Measurements from ENCODE around the gene VAMP8. TPM values are rescaled to one million over a fixed set of nuclear protein-coding genes. Genes with fewer than 3 reads are reported as not detected.
A peak's percentile ranks its signal among the peaks of the same experiment; 100 is the strongest.

Gene VAMP8
- total RNA-seq, 2 donors from 2014 or later = 83.2 to 160 TPM

- ATAC-seq = peak; percentile 57 to 59
- Mint-ChIP-seq H3K4me3 (peak overlapping the region; percentile 95), H3K27me3 (no peaks in the 10 kb centered on the region), H3K36me3 (peaks cover 13% of the 10 kb centered on the region), H3K9me3 (no peaks in the 10 kb centered on the region), H3K4me1 (ENCODE audit: low read depth in 2 of 2) (peaks cover 35 to 37% of the 10 kb centered on the region in 2 donors), H3K27ac (peak overlapping the region; percentile 90 to 94)
- peak; percentile 62 for DNase-seq (ENCODE audit: low spot score)
Measured at GRCh38 chr2:85578243-85579180, 1.1 kb downstream of the VAMP8 start.

DNA sequence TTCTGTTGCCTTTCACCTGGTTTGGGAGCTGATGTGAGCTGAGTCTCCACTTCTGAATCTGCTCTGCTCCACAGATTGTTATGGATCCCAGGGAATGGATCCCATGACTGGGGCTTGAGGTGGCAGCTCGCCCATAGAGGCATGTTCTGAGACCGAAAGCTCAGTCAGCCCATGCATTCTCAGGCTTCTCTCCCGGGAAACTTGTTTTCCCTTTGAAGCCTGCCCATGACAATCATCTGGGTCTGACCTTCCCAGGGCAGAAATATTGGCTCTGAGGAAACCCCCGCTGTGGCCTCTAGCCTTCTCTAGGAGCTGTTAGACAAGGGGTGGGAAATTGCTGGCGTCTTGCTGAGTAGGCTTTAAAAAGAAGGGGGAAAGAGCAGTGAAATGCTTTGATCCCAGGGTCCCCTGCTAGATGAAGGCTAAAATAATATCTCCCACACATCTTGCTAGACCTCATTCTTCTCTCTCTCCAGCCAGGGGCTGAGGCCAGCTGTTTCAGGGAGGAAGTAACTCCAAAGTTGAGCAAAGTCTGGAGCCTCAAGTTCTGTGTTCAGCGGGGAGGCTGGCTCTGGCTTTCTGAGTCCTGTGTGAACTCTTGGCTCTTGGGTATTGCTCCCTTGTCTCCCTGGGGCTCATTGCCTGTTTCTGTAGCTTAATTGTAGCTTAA, 2.0 kb downstream of the VAMP8 start:
- H3K36me3 Mint-ChIP-seq = peaks cover 13% of the 10 kb centered on the region
- peak overlapping the region; percentile 90 to 94 for H3K27ac Mint-ChIP-seq
- H3K27me3 Mint-ChIP-seq = no peaks in the 10 kb centered on the region
- DNase-seq (ENCODE audit: low spot score) (peak; percentile 23), ATAC-seq (no peak)
- peaks cover 41 to 42% of the 10 kb centered on the region in 2 donors for H3K4me1 Mint-ChIP-seq (ENCODE audit: low read depth in 2 of 2)
- H3K4me3 Mint-ChIP-seq = peak overlapping the region; percentile 95
- H3K9me3 Mint-ChIP-seq = no peaks in the 10 kb centered on the region

DNA sequence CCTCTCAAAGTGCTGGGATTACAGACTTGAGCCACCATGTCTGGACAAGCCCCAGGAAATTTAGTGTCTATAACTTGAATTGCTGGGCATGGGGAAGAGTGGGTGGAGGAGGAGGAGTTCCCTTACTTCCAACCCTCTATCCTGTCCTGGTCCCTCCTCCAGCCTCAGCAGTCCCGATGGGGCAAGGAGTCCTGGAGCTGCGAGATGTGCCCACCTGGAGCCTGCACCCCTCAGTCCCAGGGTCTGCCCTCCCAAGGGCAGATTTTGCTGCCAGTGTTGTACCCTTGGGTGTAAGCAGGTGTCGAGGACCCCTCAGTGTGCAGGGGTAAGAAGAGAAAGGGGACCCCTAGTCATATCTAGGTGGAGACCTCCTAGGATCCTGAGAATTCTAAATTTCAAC, 2.8 kb downstream of the VAMP8 start:
- H3K9me3 Mint-ChIP-seq = no peaks in the 10 kb centered on the region
- no peaks in the 10 kb centered on the region for H3K27me3 Mint-ChIP-seq
- peaks cover 13% of the 10 kb centered on the region for H3K36me3 Mint-ChIP-seq
- ATAC-seq (no peak), DNase-seq (ENCODE audit: low spot score) (no peak)
- no peak overlapping the region for H3K4me3 Mint-ChIP-seq
- peaks cover 47% of the 10 kb centered on the region in 2 donors for H3K4me1 Mint-ChIP-seq (ENCODE audit: low read depth in 2 of 2)
- H3K27ac Mint-ChIP-seq = peak overlapping the region in 1 of 2 donors; percentile 94

- peaks cover 53 to 55% of the 10 kb centered on the region in 2 donors for H3K4me1 Mint-ChIP-seq (ENCODE audit: low read depth in 2 of 2)
- peaks cover 13% of the 10 kb centered on the region for H3K36me3 Mint-ChIP-seq
- no peaks in the 10 kb centered on the region for H3K27me3 Mint-ChIP-seq
- no peaks in the 10 kb centered on the region for H3K9me3 Mint-ChIP-seq
- H3K27ac Mint-ChIP-seq = peak overlapping the region in 1 of 2 donors; percentile 84
- no peak for ATAC-seq
- no peak overlapping the region for H3K4me3 Mint-ChIP-seq
- no peak for DNase-seq (ENCODE audit: low spot score)
Measured at GRCh38 chr2:85582492-85582891, 5.1 kb downstream of the VAMP8 start.

GRCh38 chr2:85583667-85584353, 6.4 kb downstream of the VAMP8 start:
- H3K9me3 Mint-ChIP-seq = no peaks in the 10 kb centered on the region
- peak; percentile 80 for DNase-seq (ENCODE audit: low spot score)
- H3K4me3 Mint-ChIP-seq = peak overlapping the region; percentile 90
- peaks cover 52 to 57% of the 10 kb centered on the region in 2 donors for H3K4me1 Mint-ChIP-seq (ENCODE audit: low read depth in 2 of 2)
- H3K36me3 Mint-ChIP-seq = peaks cover 13% of the 10 kb centered on the region
- H3K27ac Mint-ChIP-seq = peak overlapping the region; percentile 84 to 95
- peak; percentile 81 to 84 for ATAC-seq
- H3K27me3 Mint-ChIP-seq = no peaks in the 10 kb centered on the region

GRCh38 chr2:85584354-85584856, 7.0 kb downstream of the VAMP8 start, which contains the start of gene VAMP5:
Gene VAMP5 (plus strand): TSS chr2:85584431. CDS start chr2:85584491, 60 bp downstream.
- DNase-seq (ENCODE audit: low spot score) = no peak

GRCh38 chr2:85584857-85585780, 7.7 kb downstream of the VAMP8 start:
- H3K27me3 Mint-ChIP-seq = no peaks in the 10 kb centered on the region
- no peaks in the 10 kb centered on the region for H3K9me3 Mint-ChIP-seq
- H3K27ac Mint-ChIP-seq = peak overlapping the region; percentile 76 to 95
- DNase-seq (ENCODE audit: low spot score) (no peak), ATAC-seq (peak; percentile 11 to 52)
- H3K4me3 Mint-ChIP-seq = peak overlapping the region; percentile 78
- peaks cover 48 to 55% of the 10 kb centered on the region in 2 donors for H3K4me1 Mint-ChIP-seq (ENCODE audit: low read depth in 2 of 2)
- H3K36me3 Mint-ChIP-seq = peaks cover 13% of the 10 kb centered on the region

More at GRCh38 chr2:85584354-85584856, 7.0 kb downstream of the VAMP8 start, which contains the start of gene VAMP5:
- peak within 1 kb of the TSS; percentile 84 to 95 for H3K27ac Mint-ChIP-seq
- peak; percentile 74 to 86 for ATAC-seq
- peaks cover 13% of the 10 kb centered on the region for H3K36me3 Mint-ChIP-seq
- no peaks in the 10 kb centered on the region for H3K9me3 Mint-ChIP-seq
- H3K4me1 Mint-ChIP-seq (ENCODE audit: low read depth in 2 of 2) = peaks cover 50 to 57% of the 10 kb centered on the region in 2 donors
- peak within 1 kb of the TSS; percentile 90 for H3K4me3 Mint-ChIP-seq
- H3K27me3 Mint-ChIP-seq = no peaks in the 10 kb centered on the region

DNA sequence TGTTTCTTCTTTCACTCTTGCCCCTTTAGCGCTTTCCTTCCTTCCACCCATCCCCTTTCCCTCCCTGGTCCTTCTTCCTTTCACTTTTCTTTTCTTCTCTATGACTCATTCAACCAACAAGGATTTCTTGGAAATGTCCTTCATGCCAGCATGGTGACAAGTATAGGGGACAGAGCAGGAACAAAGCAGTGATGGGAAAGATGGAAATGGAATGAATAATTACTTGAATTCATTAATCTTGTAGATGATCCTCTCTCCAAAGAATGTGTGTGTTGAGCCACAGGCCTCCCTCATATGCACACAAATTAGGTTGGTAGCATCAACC, 8.4 kb downstream of the VAMP8 start:
- ATAC-seq (no peak), DNase-seq (ENCODE audit: low spot score) (no peak)
- Mint-ChIP-seq H3K36me3 (peaks cover 13% of the 10 kb centered on the region), H3K27ac (peak overlapping the region; percentile 76 to 95), H3K4me1 (ENCODE audit: low read depth in 2 of 2) (peaks cover 51 to 57% of the 10 kb centered on the region in 2 donors), H3K4me3 (peak overlapping the region; percentile 78), H3K9me3 (no peaks in the 10 kb centered on the region), H3K27me3 (no peaks in the 10 kb centered on the region)

GRCh38 chr2:85588236-85588635, 10.8 kb downstream of the VAMP8 start:
- Mint-ChIP-seq H3K27me3 (no peaks in the 10 kb centered on the region), H3K27ac (peak overlapping the region; percentile 46 to 64), H3K4me3 (no peak overlapping the region), H3K4me1 (ENCODE audit: low read depth in 2 of 2) (peaks cover 44 to 46% of the 10 kb centered on the region in 2 donors), H3K36me3 (no peaks in the 10 kb centered on the region), H3K9me3 (no peaks in the 10 kb centered on the region)
- ATAC-seq (no peak), DNase-seq (ENCODE audit: low spot score) (no peak)

GRCh38 chr2:85588645-85589044, 11.3 kb downstream of the VAMP8 start:
- peaks cover 40 to 42% of the 10 kb centered on the region in 2 donors for H3K4me1 Mint-ChIP-seq (ENCODE audit: low read depth in 2 of 2)
- peak overlapping the region; percentile 46 to 64 for H3K27ac Mint-ChIP-seq
- no peaks in the 10 kb centered on the region for H3K27me3 Mint-ChIP-seq
- no peak overlapping the region for H3K4me3 Mint-ChIP-seq
- no peaks in the 10 kb centered on the region for H3K36me3 Mint-ChIP-seq
- no peaks in the 10 kb centered on the region for H3K9me3 Mint-ChIP-seq
- DNase-seq (ENCODE audit: low spot score) = no peak
- no peak for ATAC-seq

GRCh38 chr2:85589181-85589580, 11.8 kb downstream of the VAMP8 start:
- ATAC-seq (no peak), DNase-seq (ENCODE audit: low spot score) (no peak)
- no peak overlapping the region for H3K4me3 Mint-ChIP-seq
- peaks cover 39 to 40% of the 10 kb centered on the region in 2 donors for H3K4me1 Mint-ChIP-seq (ENCODE audit: low read depth in 2 of 2)
- H3K36me3 Mint-ChIP-seq = no peaks in the 10 kb centered on the region
- no peaks in the 10 kb centered on the region for H3K9me3 Mint-ChIP-seq
- peak overlapping the region; percentile 46 to 64 for H3K27ac Mint-ChIP-seq
- H3K27me3 Mint-ChIP-seq = no peaks in the 10 kb centered on the region

DNA sequence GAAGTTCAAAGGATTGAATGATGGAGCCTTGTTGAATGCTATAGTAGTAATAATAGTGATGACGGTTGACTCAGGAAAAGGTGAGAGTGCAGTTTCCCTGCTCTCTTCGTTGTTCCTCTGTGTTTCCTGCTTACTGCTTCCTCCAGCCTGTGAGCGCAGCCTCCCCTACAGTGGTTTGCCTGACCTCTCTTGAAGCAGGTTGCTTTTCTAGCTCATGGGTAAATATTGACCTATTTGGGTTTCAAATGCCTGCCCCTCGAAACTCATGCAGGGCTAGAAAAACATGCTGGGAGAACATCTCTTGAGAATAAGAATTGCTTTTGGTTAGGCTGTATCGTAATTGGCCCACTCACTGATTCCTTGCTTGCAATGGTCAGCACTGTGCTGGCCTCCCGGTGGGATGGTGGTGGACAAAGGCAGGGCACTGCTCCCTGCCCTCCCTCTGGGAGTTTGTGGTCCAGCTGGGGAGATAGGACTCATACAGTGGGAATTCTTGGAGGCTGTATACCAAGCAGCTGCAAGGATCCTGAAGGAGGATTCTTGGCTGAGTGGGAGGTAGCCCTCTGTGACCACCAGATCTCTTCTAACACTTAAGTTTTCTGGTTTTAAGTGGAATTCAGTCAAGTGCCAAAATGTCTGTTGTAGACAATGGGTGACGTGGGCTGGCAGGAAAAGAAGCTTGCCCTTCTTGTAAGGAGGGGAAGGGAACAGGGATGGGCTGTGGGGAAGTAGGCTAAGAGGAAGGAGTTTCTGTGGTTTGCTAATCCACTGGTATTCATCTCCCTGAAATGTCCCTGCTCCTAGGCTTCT, 12.8 kb downstream of the VAMP8 start:
- H3K36me3 Mint-ChIP-seq = no peaks in the 10 kb centered on the region
- DNase-seq (ENCODE audit: low spot score) = peak; percentile 38
- H3K27me3 Mint-ChIP-seq = no peaks in the 10 kb centered on the region
- H3K4me3 Mint-ChIP-seq = no peak overlapping the region
- no peaks in the 10 kb centered on the region for H3K9me3 Mint-ChIP-seq
- H3K27ac Mint-ChIP-seq = peak overlapping the region in 1 of 2 donors; percentile 42
- no peak for ATAC-seq
- peaks cover 40 to 42% of the 10 kb centered on the region in 2 donors for H3K4me1 Mint-ChIP-seq (ENCODE audit: low read depth in 2 of 2)

Measured in natural killer cell treated with Interleukin-12 subunit alpha and Interleukin-12 subunit beta and Interleukin-15 and Interleukin-18, amount 100 ng/mL, for 72 hours (primary cell).